ENCODE measurements around the gene JOSD2. TPM values are rescaled to one million over a fixed set of nuclear protein-coding genes. Genes with fewer than 3 reads are reported as not detected.

Gene JOSD2
- total and polyA plus RNA-seq, 4 experiments from 2014 or later: 22.4 to 35.8 (median 28.7) TPM

DNA sequence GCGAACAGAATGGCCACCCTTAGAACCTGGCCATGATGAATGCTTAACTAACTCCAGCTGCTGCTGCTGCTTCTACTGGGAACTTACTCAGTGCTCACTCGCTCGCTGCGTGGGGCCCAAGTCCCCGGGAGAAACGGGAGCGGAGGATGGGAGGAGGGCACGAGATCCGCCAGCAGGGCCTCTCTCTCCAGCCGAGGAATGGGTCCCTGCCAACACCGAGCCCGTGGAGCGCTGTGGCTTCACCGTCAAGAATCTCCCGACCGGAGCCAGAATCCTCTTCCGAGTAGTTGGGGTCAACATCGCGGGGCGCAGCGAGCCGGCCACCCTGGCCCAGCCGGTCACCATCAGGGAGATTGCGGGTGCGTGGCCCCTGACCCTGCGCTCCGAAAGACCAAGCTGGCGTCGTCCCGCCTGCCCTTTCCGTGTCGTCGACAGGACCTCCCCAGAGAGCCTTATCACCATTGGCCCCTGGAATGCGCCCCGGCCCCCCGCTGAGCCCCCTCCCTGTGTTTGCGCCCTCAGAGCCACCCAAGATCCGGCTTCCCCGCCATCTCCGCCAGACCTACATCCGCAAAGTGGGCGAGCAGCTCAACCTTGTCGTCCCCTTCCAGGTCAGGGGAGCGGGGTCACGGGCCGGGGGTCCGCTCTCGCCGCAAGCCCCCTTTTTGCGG lies 52.5 kb downstream of the JOSD2 start:
- ChIA-PET POLR2A (ENCODE audit: partially characterized antibody) (no interaction called here), CTCF (ENCODE audit: partially characterized antibody) (no interaction called here)
- DNase-seq: no peak
- Histone ChIP-seq H3K27ac (ENCODE audit: low read depth, low read length) (no peak overlapping the region), H3K36me3 (ENCODE audit: insufficient read depth, low read length) (no peaks in the 10 kb centered on the region), H3K27me3 (ENCODE audit: insufficient read depth, low read length) (peaks cover 2% of the 10 kb centered on the region), H3K4me1 (ENCODE audit: insufficient read depth, low read length) (no peaks in the 10 kb centered on the region), H3K4me3 (ENCODE audit: low read length in 2 of 2) (no peak overlapping the region), H3K9me3 (ENCODE audit: control insufficient read depth in 1 of 2, low read length in 2 of 2) (no peaks in the 10 kb centered on the region)
- Mint-ChIP-seq H3K4me1 (peaks cover 3 to 6% (median 4%) of the 10 kb centered on the region in 4 donors), H3K9me3 (no peaks in the 10 kb centered on the region), H3K27ac (no peak overlapping the region), H3K4me3 (no peak overlapping the region), H3K27me3 (peaks cover 10 to 26% of the 10 kb centered on the region in 2 donors), H3K36me3 (no peaks in the 10 kb centered on the region)
- intact Hi-C loops (cut with micrococcal nuclease): no loop called here

DNA sequence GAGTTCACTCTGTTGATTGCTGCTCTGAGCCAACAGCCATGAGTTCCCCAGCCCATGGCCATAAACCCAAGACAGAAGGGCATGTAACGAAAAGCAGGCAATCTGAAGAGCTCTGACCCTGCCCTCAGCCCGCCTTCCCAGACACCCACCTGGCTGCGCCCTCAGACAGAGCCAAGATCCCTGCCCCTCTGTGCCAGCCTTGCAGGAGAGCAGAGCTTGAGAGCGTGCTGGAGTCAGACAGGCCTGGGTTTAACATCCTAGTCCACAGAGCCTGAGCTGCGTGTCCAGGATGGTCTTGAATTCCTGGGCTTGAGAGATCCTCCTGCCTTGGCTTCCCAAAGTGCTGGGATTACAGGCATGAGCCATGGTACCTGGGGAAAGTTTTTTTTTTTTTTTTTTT lies 53.7 kb downstream of the JOSD2 start:
- H3K27ac Mint-ChIP-seq: no peak overlapping the region
- H3K4me1 ChIP-seq (ENCODE audit: insufficient read depth, low read length): no peaks in the 10 kb centered on the region
- CTCF ChIA-PET (ENCODE audit: partially characterized antibody): no interaction called here
- H3K27me3 Mint-ChIP-seq: peaks cover 10 to 24% of the 10 kb centered on the region in 2 donors
- H3K36me3 Mint-ChIP-seq: no peaks in the 10 kb centered on the region
- POLR2A ChIA-PET (ENCODE audit: partially characterized antibody): no interaction called here
- no peak overlapping the region for H3K27ac ChIP-seq (ENCODE audit: low read depth, low read length)
- H3K4me3 ChIP-seq (ENCODE audit: low read length in 2 of 2): no peak overlapping the region
- H3K4me3 Mint-ChIP-seq: no peak overlapping the region
- H3K36me3 ChIP-seq (ENCODE audit: insufficient read depth, low read length): no peaks in the 10 kb centered on the region
- DNase-seq: no peak
- no peaks in the 10 kb centered on the region for H3K9me3 Mint-ChIP-seq
- intact Hi-C loops (cut with micrococcal nuclease): no loop called here
- H3K4me1 Mint-ChIP-seq: peaks cover 3 to 6% (median 4%) of the 10 kb centered on the region in 4 donors
- H3K9me3 ChIP-seq (ENCODE audit: control insufficient read depth in 1 of 2, low read length in 2 of 2): no peaks in the 10 kb centered on the region
- peaks cover 2% of the 10 kb centered on the region for H3K27me3 ChIP-seq (ENCODE audit: insufficient read depth, low read length)

Other genes with a start within 250 kb of the JOSD2 start
- gene KCNC3, start 181.8 kb downstream of the JOSD2 start, total RNA-seq: 1 to 10 TPM; 1.6 to 1.7 TPM
- gene KCNC3, start 181.8 kb downstream of the JOSD2 start, polyA plus RNA-seq: not detected
- gene NAPSA, start 145.6 kb downstream of the JOSD2 start, total RNA-seq: 1 to 10 TPM; 4.8 to 6.6 TPM
- under 1 TPM; 0.57 to 0.61 TPM for gene NAPSA, start 145.6 kb downstream of the JOSD2 start, polyA plus RNA-seq
- 100 to 1,000 TPM; 103 to 109 TPM for gene NR1H2, start 134.7 kb downstream of the JOSD2 start, total RNA-seq
- gene NR1H2, start 134.7 kb downstream of the JOSD2 start, polyA plus RNA-seq: 10 to 100 TPM; 86.9 to 88.0 TPM
- 10 to 100 TPM; 40.4 to 41.1 TPM for gene POLD1, start 126.8 kb downstream of the JOSD2 start, total RNA-seq
- 10 to 100 TPM; 29.3 to 30.7 TPM for gene POLD1, start 126.8 kb downstream of the JOSD2 start, polyA plus RNA-seq
- gene SPIB, start 92.3 kb downstream of the JOSD2 start, total RNA-seq: not detected
- 1 to 10 TPM in 1 of 2 donors, not detected in 1; 1.9 TPM for gene SPIB, start 92.3 kb downstream of the JOSD2 start, polyA plus RNA-seq
- not detected for gene MYBPC2, start 78.3 kb downstream of the JOSD2 start, total RNA-seq
- gene MYBPC2, start 78.3 kb downstream of the JOSD2 start, polyA plus RNA-seq: under 1 TPM in 1 of 2 donors, not detected in 1; 0.10 TPM
- gene EMC10, start 34.7 kb downstream of the JOSD2 start, total RNA-seq: 10 to 100 TPM; 83.7 to 92.6 TPM
- gene EMC10, start 34.7 kb downstream of the JOSD2 start, polyA plus RNA-seq: 10 to 100 TPM in 1 of 2 donors, 1 to 10 TPM in 1; 7.8 to 10.1 TPM
- gene GARIN5A, start 34.3 kb downstream of the JOSD2 start, total RNA-seq: under 1 TPM in 1 of 2 experiments, not detected in 1; 0.61 TPM
- gene GARIN5A, start 34.3 kb downstream of the JOSD2 start, polyA plus RNA-seq: under 1 TPM; 0.39 to 0.44 TPM
- gene ASPDH, start 2.7 kb upstream of the JOSD2 start, total RNA-seq: not detected
- gene ASPDH, start 2.7 kb upstream of the JOSD2 start, polyA plus RNA-seq: not detected
- gene LRRC4B, start 57.2 kb upstream of the JOSD2 start, total RNA-seq: not detected
- gene LRRC4B, start 57.2 kb upstream of the JOSD2 start, polyA plus RNA-seq: under 1 TPM in 1 of 2 donors, not detected in 1; 0.08 TPM
- not detected for gene SYT3, start 128.7 kb upstream of the JOSD2 start, total RNA-seq
- under 1 TPM in 1 of 2 donors, not detected in 1; 0.09 TPM for gene SYT3, start 128.7 kb upstream of the JOSD2 start, polyA plus RNA-seq
- gene C19orf81, start 138.3 kb upstream of the JOSD2 start, total RNA-seq: not detected
- gene C19orf81, start 138.3 kb upstream of the JOSD2 start, polyA plus RNA-seq: not detected
- gene SHANK1, start 208.6 kb upstream of the JOSD2 start, total RNA-seq: not detected
- not detected for gene SHANK1, start 208.6 kb upstream of the JOSD2 start, polyA plus RNA-seq
- gene CLEC11A, start 212.2 kb upstream of the JOSD2 start, total RNA-seq: 1 to 10 TPM in 1 of 2 experiments, under 1 TPM in 1; 0.78 to 1.2 TPM
- under 1 TPM; 0.47 to 0.57 TPM for gene CLEC11A, start 212.2 kb upstream of the JOSD2 start, polyA plus RNA-seq